ENCODE results near the gene AP5M1. TPM values are rescaled to one million over a fixed set of nuclear protein-coding genes. Genes with fewer than 3 reads are reported as not detected.

Gene AP5M1
- total RNA-seq, 1 experiment from 2014 or later = 58.7 TPM

- intact Hi-C loops (cut with micrococcal nuclease; ENCODE audit: unreplicated experiment) = loop anchor here (1.0 to 5.0 kb wide), 3 partner anchors 760 to 827 kb away; no protein-coding TSS in a partner anchor
- Histone ChIP-seq H3K4me1 (ENCODE audit: insufficient read depth, low read length, poor library complexity, severe bottlenecking) (peaks cover 21% of the 10 kb centered on the region), H3K27ac (ENCODE audit: low read depth, low read length, poor library complexity, severe bottlenecking) (peak overlapping the region; percentile 58), H3K36me3 (ENCODE audit: insufficient read depth, low read length, poor library complexity, severe bottlenecking) (no peaks in the 10 kb centered on the region), H3K9me3 (ENCODE audit: low read depth, low read length, poor library complexity, severe bottlenecking) (no peaks in the 10 kb centered on the region), H3K27me3 (replicated peaks; ENCODE audit: insufficient read depth, low read depth, low read length, poor library complexity) (no peaks in the 10 kb centered on the region), H3K4me3 (ENCODE audit: low read depth, low read length, poor library complexity, severe bottlenecking) (no peak overlapping the region)
- ChIA-PET CTCF (interaction anchor here (0.6 to 0.7 kb wide), 2 partner anchors 663 to 826 kb away, joined by 3 to 5 read pairs; no protein-coding TSS in a partner anchor), POLR2A (ENCODE audit: low non-redundant PET) (no interaction called here)
- peak; percentile 93 for DNase-seq (ENCODE audit: low spot score)
- peak; percentile 91 for TF ChIP-seq CTCF (conservative IDR thresholded peaks at IDR 0.05; ENCODE audit: low read depth, low read length)
- no peak for TF ChIP-seq EZH2 (IDR thresholded peaks at IDR 0.05; ENCODE audit: borderline replicate concordance, low read depth, low read length, poor library complexity, severe bottlenecking)
- no TSS peak for BruUV-seq (replicated peaks)
These were observed 48.6 kb downstream of the AP5M1 start for GRCh38 chr14:57317248-57317833.

- ChIA-PET POLR2A (ENCODE audit: low non-redundant PET) (no interaction called here), CTCF (no interaction called here)
- no peak overlapping the region for H3K27ac ChIP-seq (ENCODE audit: low read depth, low read length, poor library complexity, severe bottlenecking)
- H3K36me3 ChIP-seq (ENCODE audit: insufficient read depth, low read length, poor library complexity, severe bottlenecking) = no peaks in the 10 kb centered on the region
- H3K9me3 ChIP-seq (ENCODE audit: low read depth, low read length, poor library complexity, severe bottlenecking) = no peaks in the 10 kb centered on the region
- intact Hi-C loops (cut with micrococcal nuclease; ENCODE audit: unreplicated experiment) = loop anchor here (5.0 kb wide), 1 partner anchor 762 kb away; no protein-coding TSS in a partner anchor
- H3K4me1 ChIP-seq (ENCODE audit: insufficient read depth, low read length, poor library complexity, severe bottlenecking) = peaks cover 21% of the 10 kb centered on the region
- H3K4me3 ChIP-seq (ENCODE audit: low read depth, low read length, poor library complexity, severe bottlenecking) = no peak overlapping the region
- TF ChIP-seq CTCF (conservative IDR thresholded peaks at IDR 0.05; ENCODE audit: low read depth, low read length) (no peak), EZH2 (IDR thresholded peaks at IDR 0.05; ENCODE audit: borderline replicate concordance, low read depth, low read length, poor library complexity, severe bottlenecking) (no peak)
- DNase-seq (ENCODE audit: low spot score) = peak; percentile 10
- BruUV-seq (replicated peaks) = no TSS peak
- no peaks in the 10 kb centered on the region for H3K27me3 ChIP-seq (replicated peaks; ENCODE audit: insufficient read depth, low read depth, low read length, poor library complexity)
These were observed 50.9 kb downstream of the AP5M1 start for GRCh38 chr14:57319636-57320192.

- H3K4me3 ChIP-seq (ENCODE audit: low read depth, low read length, poor library complexity, severe bottlenecking) = no peak overlapping the region
- H3K27me3 ChIP-seq (replicated peaks; ENCODE audit: insufficient read depth, low read depth, low read length, poor library complexity) = no peaks in the 10 kb centered on the region
- no peaks in the 10 kb centered on the region for H3K9me3 ChIP-seq (ENCODE audit: low read depth, low read length, poor library complexity, severe bottlenecking)
- H3K27ac ChIP-seq (ENCODE audit: low read depth, low read length, poor library complexity, severe bottlenecking) = no peak overlapping the region
- DNase-seq (ENCODE audit: low spot score) = no peak
- CTCF ChIA-PET = no interaction called here
- POLR2A ChIA-PET (ENCODE audit: low non-redundant PET) = interaction anchor here (0.7 kb wide), 1 partner anchor 475 kb away, joined by 4 read pairs; no protein-coding TSS in a partner anchor
- H3K4me1 ChIP-seq (ENCODE audit: insufficient read depth, low read length, poor library complexity, severe bottlenecking) = peaks cover 6% of the 10 kb centered on the region
- H3K36me3 ChIP-seq (ENCODE audit: insufficient read depth, low read length, poor library complexity, severe bottlenecking) = no peaks in the 10 kb centered on the region
- intact Hi-C loops (cut with micrococcal nuclease; ENCODE audit: unreplicated experiment) = no loop called here
- no peak for TF ChIP-seq CTCF (conservative IDR thresholded peaks at IDR 0.05; ENCODE audit: low read depth, low read length)
- no peak for TF ChIP-seq EZH2 (IDR thresholded peaks at IDR 0.05; ENCODE audit: borderline replicate concordance, low read depth, low read length, poor library complexity, severe bottlenecking)
- no TSS peak for BruUV-seq (replicated peaks)
These were observed 55.0 kb downstream of the AP5M1 start for GRCh38 chr14:57323721-57324120.
